GM12878 (cell line): ENCODE data around the gene PRMT7.

Source experiments
- BHLHE40 ChIP-seq, 2 experiments: fragments of 450-650 bp in 1 of 2; IDR thresholded peaks; 2 replicates each; pipeline ENCODE4 v1.6.1; 2011 to 2017; ENCODE audit warnings: low read depth in 2 of 2, borderline replicate concordance in 1 of 2, improper control_type of control experiment in 1 of 2, low read length in 1 of 2, mild to moderate bottlenecking in 1 of 2
- CTCF ChIP-seq, 3 experiments: IDR thresholded peaks in 2 of 3; conservative IDR thresholded peaks in 1 of 3; 2 replicates each; pipeline ENCODE4 v1.5.1; 2011; ENCODE audit warnings: low read depth in 3 of 3, low read length in 3 of 3, mild to moderate bottlenecking in 3 of 3, control low read depth in 2 of 3, moderate library complexity in 2 of 3, inconsistent platforms in 1 of 3, mixed read lengths in 1 of 3; ENCODE audit not compliant: control insufficient read depth in 2 of 3, insufficient read depth in 1 of 3; ENCODE audit errors: extremely low read depth in 1 of 3
- DPF2 ChIP-seq: fragments of 450-650 bp; IDR thresholded peaks from 2 replicates; pipeline ENCODE4 v1.6.1; 2017; ENCODE audit warnings: mild to moderate bottlenecking
- RBBP5 ChIP-seq: fragments of 200-600 bp; sonication (generic); conservative IDR thresholded peaks from 2 replicates; pipeline ENCODE4 v1.6.1; 2016
- STAT1 ChIP-seq: fragments of 450-650 bp; conservative IDR thresholded peaks from 2 replicates; pipeline ENCODE4 v1.6.1; 2014; ENCODE audit warnings: antibody characterized with exemption, mild to moderate bottlenecking
- TBL1XR1 ChIP-seq: IDR thresholded peaks from 2 replicates; pipeline ENCODE4 v1.6.1; 2012; ENCODE audit warnings: low read depth, low read length, improper control_type of control experiment

- TF ChIP-seq CTCF (IDR thresholded peaks at IDR 0.05 in 2 of 3, conservative IDR thresholded peaks at IDR 0.05 in 1 of 3; ENCODE audit: control insufficient read depth in 2 of 3, extremely low read depth in 1 of 3, insufficient read depth in 1 of 3, low read depth in 3 of 3, low read length in 3 of 3) (no peak), DPF2 (no peak), TBL1XR1 (no peak), STAT1 (no peak), BHLHE40 (IDR thresholded peaks at IDR 0.05; ENCODE audit: borderline replicate concordance in 1 of 2, low read depth in 2 of 2, low read length in 1 of 2) (no peak), RBBP5 (no peak)
Observed at GRCh38 chr16:68360547-68360946, 49.7 kb downstream of the PRMT7 start.
